GM12865 (cell line): ENCODE results near the gene EPC2.
"Not testable (repeated sequence)": the region's sequence is repeated elsewhere in the genome, so short reads cannot be mapped to it uniquely, and the experiment has no call there.

Source experiments
- DNase-seq: peaks from one replicate; pipeline ENCODE4 v3.0.0; 2010; ENCODE audit warnings: low read depth
- H3K4me3 ChIP-seq: 2 replicates; pipeline ENCODE4 v1.5.1; 2011; ENCODE audit warnings: mild to moderate bottlenecking, low read depth, low read length, control low read depth
- CTCF ChIP-seq: IDR thresholded peaks from 2 replicates; pipeline ENCODE4 v1.5.1; 2011; ENCODE audit warnings: low read length, control low read depth, low read depth, inconsistent platforms; ENCODE audit not compliant: insufficient read depth; ENCODE audit errors: missing control alignments

EPC2 gene

GRCh38 chr2:148756292-148756975 lies 111.9 kb downstream of the EPC2 start:
- no peak for TF ChIP-seq CTCF
- no peak for DNase-seq
- no peak overlapping the region for H3K4me3 ChIP-seq

GRCh38 chr2:148764815-148765214 lies 120.3 kb downstream of the EPC2 start:
- H3K4me3 ChIP-seq, result no peak overlapping the region
- TF ChIP-seq CTCF, result no peak
- DNase-seq, result no peak

- DNase-seq, result no peak
- no peak for TF ChIP-seq CTCF
- H3K4me3 ChIP-seq, result no peak overlapping the region
Observed at GRCh38 chr2:148770047-148770446, 125.5 kb downstream of the EPC2 start.

GRCh38 chr2:148781544-148781943 lies 137.0 kb downstream of the EPC2 start:
- no peak for TF ChIP-seq CTCF
- H3K4me3 ChIP-seq, result no peak overlapping the region
- no peak for DNase-seq

GRCh38 chr2:148789059-148789458 lies 144.5 kb downstream of the EPC2 start:
- DNase-seq, result no peak
- H3K4me3 ChIP-seq, result no peak overlapping the region
- TF ChIP-seq CTCF, result no peak

- not testable (repeated sequence) for DNase-seq
Observed at GRCh38 chr2:148790172-148790571, 145.6 kb downstream of the EPC2 start.

GRCh38 chr2:148794558-148794957 lies 150.0 kb downstream of the EPC2 start:
- H3K4me3 ChIP-seq, result no peak overlapping the region
- TF ChIP-seq CTCF, result no peak
- DNase-seq, result no peak

More at GRCh38 chr2:148790172-148790571, 145.6 kb downstream of the EPC2 start:
- H3K4me3 ChIP-seq, result not testable (repeated sequence)
